HEK293T (cell line): ENCODE data around the gene NSUN2.

Source experiments
- ARNT ChIP-seq: fragments of 450-650 bp; IDR thresholded peaks from 2 replicates; pipeline ENCODE4 v1.6.1; 2017; ENCODE audit warnings: mild to moderate bottlenecking
- BHLHE40 ChIP-seq: fragments of 450-650 bp; IDR thresholded peaks from 2 replicates; pipeline ENCODE4 v1.6.1; 2016; ENCODE audit warnings: mild to moderate bottlenecking, moderate library complexity, borderline replicate concordance
- CTBP1 ChIP-seq: fragments of 450-650 bp; IDR thresholded peaks from 2 replicates; pipeline ENCODE4 v1.6.1; 2016; ENCODE audit warnings: borderline replicate concordance
- FOXA1 ChIP-seq: fragments of 450-650 bp; IDR thresholded peaks from 2 replicates; pipeline ENCODE4 v1.6.1; 2016; ENCODE audit warnings: mild to moderate bottlenecking
- FOXK2 ChIP-seq: fragments of 450-650 bp; IDR thresholded peaks from 2 replicates; pipeline ENCODE4 v1.6.1; 2016; ENCODE audit warnings: mild to moderate bottlenecking
- HDGF ChIP-seq: fragments of 450-650 bp; IDR thresholded peaks from 2 replicates; pipeline ENCODE4 v1.6.1; 2017; ENCODE audit warnings: antibody characterized with exemption, borderline replicate concordance
- L3MBTL2 ChIP-seq: fragments of 450-650 bp; conservative IDR thresholded peaks from 2 replicates; pipeline ENCODE4 v1.6.1; 2016; ENCODE audit warnings: mild to moderate bottlenecking
- NFRKB ChIP-seq: fragments of 450-650 bp; IDR thresholded peaks from 2 replicates; pipeline ENCODE4 v1.6.1; 2016; ENCODE audit warnings: mild to moderate bottlenecking, moderate library complexity
- SP1 ChIP-seq: fragments of 450-650 bp; IDR thresholded peaks from 2 replicates; pipeline ENCODE4 v1.6.1; 2017
- SUZ12 ChIP-seq: fragments of 450-650 bp; IDR thresholded peaks from 2 replicates; pipeline ENCODE4 v1.6.1; 2016; ENCODE audit warnings: mild to moderate bottlenecking
- TARDBP ChIP-seq: fragments of 450-650 bp; IDR thresholded peaks from 2 replicates; pipeline ENCODE4 v1.6.1; 2016
- TF ChIP-seq, protein P1 (sequence below): fragments of 450-650 bp; IDR thresholded peaks from 2 replicates; pipeline ENCODE4 v1.6.1; 2016

DNA sequence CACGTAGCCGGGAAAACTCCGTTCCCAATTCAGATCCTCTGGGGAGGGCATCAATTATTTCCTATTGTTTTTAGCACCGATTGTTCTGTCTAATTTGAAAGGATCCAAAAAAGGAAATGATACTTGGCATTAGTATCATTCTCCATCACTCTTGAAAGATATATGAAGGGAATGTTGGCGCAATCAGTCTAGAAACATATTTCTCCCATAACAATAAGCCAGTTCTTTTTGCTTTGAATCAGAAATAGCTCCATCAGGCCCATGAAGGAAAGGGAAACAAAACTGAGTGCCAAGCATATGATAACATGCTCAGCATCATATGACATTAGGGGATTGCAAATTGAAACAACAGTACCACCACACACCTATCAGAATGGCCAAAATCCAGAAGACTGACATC lies 40.2 kb upstream of the NSUN2 start:
- TF ChIP-seq SP1 (no peak), FOXA1 (no peak), ARNT (no peak), TARDBP (no peak), FOXK2 (no peak), BHLHE40 (no peak), HDGF (no peak), CTBP1 (no peak), SUZ12 (no peak), L3MBTL2 (no peak), NFRKB (no peak)
- TF ChIP-seq, protein P1, sequence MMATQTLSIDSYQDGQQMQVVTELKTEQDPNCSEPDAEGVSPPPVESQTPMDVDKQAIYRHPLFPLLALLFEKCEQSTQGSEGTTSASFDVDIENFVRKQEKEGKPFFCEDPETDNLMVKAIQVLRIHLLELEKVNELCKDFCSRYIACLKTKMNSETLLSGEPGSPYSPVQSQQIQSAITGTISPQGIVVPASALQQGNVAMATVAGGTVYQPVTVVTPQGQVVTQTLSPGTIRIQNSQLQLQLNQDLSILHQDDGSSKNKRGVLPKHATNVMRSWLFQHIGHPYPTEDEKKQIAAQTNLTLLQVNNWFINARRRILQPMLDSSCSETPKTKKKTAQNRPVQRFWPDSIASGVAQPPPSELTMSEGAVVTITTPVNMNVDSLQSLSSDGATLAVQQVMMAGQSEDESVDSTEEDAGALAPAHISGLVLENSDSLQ: no peak
